T-helper 2 cell treated with Interferon-gamma antibody and Interleukin-4, amounts not matched to agents 100 ng/mL and 5 ng/mL, for 36 hours (primary cell): ENCODE measurements around the gene PHKA1. TPM values are rescaled to one million over a fixed set of nuclear protein-coding genes. Genes with fewer than 3 reads are reported as not detected.
"Not testable (repeated sequence)": the region's sequence is repeated elsewhere in the genome, so short reads cannot be mapped to it uniquely, and the experiment has no call there.

Experiments used
- intact Hi-C: fragments of 100-400 bp; cut with micrococcal nuclease; formaldehyde crosslinking; loops from one replicate; pipeline ENCODE4 v1.15.1; 2023
- total RNA-seq: library from RNA; stranded (reverse); gene quantifications from 2 replicates; pipeline ENCODE4 v1.2.3, GENCODE V29; 2022

Gene PHKA1
- 3.0 and 3.3 TPM in 2 replicates for total RNA-seq

DNA sequence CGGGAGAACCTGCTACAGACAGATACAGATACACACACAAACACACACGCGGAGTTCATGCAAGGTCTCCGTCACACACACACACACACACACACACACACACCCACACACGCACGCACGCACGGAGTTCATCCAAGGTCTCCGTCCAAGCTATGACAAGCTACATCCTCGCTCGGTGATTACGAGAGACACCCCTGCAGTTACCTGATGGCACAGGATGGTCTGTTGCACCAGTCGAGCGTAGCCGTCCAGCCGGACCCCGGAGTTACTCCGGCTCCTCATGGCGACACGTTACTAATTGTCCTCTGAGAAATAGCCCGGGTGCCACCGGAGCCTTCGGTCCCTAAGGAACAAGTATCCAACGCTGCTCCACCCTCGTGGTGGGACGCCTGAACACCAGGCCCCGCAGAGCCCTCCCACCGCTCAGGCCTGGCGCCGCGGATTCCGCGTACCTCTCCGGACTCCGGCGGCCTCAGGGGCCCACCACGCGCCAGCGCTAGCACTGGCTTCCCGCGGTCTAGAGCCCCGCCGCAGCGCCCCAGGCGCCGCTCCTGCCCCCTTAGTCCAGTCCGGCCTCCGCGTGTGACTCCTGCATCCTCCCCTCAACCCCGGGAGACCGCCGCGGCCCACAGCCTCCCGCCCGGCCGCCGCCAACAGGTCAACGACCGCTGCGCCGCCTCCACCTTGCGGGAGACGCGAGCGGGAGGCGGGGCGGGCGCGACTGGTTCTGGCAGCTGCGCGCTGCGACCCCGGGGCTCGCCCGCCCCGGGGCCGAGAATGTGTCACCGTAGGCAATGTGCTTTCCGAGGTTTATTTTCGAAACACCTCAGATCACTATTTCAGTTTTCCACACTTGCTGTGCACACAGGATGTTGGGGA lies at the start of gene PHKA1:
Gene PHKA1 (minus strand): TSS at position 708 of the 879 bp plus-strand sequence. CDS start 426 bp downstream, at position 282.
- intact Hi-C loops: loop anchor here (5.0 kb wide), 1 partner anchor 142 kb away; the partner anchor contains the start of gene HDAC8

DNA sequence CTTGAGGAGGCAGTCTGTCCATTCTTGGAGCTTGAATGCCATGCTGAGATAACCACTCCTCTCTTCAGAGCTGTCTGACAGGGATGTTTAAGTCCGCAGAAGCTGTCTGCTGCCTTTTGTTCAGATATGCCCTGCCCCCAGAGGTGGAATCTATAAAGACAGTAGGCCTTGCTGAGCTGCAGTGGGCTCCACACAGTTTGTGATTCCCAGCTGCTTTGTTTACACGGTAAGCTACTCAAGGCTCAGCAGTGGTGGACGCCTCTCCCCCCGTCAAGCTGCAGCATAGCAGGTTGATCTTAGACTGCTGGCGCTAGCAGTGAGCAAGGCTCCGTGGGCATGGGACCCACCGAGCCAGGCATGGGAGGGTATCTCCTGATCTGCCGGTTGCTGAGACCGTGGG lies 46.3 kb upstream of the PHKA1 start:
- intact Hi-C loops: not testable (repeated sequence)

DNA sequence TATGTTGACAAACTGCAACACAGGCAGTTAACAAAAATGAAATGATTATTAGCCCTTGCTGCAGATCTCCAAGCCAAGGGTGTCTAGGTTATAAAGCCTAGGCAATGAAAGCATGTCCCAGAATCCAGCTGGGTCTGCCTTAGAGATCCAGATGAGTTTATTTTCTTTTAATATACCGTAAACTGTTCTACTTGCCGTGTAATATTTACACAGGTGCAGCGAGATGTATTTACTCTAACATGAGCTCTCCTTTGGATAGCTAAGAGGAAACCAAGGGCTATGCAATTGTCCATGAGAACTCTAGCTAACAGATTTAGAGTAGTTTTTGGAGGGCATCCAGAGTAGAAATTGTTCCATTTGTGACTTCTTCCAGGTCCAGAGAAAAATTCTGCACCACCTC lies 34.4 kb upstream of the PHKA1 start:
- intact Hi-C loops: not testable (repeated sequence)

DNA sequence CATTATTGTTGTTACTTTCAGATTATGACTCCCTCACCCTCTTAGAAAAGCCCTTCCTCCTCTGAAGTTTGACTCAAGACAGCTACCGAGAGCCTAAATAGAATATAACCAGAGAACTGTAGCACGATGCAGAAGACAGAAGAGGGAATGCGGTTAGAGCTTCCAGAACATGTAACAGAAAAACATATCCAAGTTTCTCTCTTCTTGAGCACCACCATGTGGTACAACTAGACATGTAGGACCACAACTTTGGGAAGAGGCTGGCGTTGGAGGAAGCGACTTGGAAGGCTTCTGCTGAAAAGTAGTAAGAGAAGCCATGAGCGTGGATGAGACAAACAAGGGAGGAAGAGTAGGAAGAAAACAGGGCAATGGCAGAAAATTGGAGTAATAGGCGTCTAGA lies 31.4 kb upstream of the PHKA1 start:
- intact Hi-C loops: not testable (repeated sequence)

DNA sequence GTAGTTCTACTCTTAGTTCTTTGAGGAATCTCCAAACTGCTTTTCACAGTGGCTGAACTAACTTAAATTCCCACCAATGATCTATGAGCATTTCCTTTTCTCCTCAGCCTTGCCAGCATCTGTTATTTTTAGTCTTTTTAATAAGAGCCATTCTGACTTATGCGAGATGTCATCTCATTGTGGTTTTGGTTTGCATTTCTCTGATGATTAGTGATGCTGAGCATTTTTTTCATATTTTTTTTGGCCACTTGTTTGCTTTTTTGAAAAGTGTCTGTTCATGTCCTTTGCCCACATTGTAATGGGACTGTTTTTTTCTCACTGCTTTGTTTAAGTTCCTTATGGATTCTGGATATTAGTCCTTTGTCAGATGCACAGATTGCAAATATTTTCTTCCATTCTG lies 21.5 kb upstream of the PHKA1 start:
- intact Hi-C loops: no loop called here

DNA sequence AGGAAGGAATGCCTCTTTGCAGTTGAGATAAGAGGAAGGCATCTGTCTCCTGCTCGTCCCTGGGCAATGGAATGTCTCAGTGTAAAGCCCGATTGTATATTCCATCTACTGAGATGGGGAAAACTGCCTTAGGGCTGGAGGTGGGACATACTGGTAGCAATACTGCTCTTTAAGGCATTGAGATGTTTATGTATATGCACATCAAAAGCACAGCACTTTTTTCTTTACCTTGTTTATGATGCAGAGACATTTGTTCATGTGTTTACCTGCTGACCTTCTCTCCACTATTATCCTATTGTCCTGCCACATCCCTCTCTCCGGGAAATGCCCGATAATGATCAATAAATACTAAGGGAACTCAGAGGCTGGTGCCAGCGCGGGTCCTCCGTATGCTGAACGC lies 19.5 kb upstream of the PHKA1 start:
- intact Hi-C loops: not testable (repeated sequence)

DNA sequence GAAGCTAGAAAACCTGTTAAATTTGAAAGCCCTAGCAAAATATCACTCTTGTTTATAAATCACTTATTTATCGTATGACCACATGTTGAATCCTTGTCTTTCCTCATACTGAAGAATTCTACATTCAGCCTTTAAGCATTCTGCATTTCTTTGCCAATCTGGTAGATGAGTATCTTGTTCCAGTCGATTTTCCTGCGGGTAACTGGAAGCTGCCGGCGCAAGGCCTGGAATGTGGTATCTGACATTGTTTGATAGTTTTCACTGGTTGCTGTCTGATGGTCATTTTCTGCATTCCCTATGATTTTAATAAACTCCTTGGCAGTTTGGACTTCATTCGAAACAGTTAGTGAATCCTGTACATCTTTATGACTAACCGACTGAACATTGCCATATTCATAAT lies 13.7 kb upstream of the PHKA1 start:
- intact Hi-C loops: no loop called here

DNA sequence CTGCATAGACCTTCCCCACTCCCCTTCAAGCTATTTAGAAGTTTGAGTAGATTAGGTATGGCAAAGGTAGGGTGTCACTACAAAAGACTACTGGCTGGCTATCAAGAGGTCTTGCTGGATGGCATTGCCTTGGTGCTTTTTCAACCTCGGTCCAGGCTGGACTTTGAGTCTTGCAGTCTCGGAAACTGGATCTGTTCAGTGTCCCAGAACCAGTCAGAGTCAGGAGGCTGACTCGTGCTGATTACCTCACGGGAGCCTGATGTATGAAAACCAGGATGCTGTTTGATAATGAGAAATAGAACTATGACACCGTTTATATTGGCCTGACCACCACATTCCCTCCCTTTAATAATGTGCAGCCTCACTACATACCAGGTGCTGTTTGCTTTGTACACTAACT lies 2.7 kb upstream of the PHKA1 start:
- intact Hi-C loops: no loop called here

DNA sequence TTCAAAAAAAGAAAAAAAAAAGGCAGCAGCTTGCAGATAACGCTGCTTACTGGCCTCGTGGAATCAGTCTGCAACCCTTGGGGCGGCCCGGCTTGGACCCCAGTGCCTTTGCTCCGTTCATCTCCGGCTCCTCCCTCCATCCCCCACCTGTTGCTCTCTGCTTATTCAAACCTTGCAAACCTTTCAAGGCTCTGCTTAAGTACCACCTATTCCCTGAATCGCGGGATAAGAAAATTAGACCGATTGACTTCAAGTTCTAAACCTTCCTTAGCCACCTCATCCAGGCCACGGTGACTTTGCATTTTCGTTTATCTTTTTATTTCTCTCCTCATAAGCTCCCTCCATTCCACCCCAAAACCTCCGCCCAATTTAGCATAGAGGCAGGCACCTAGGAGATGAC lies 1.4 kb upstream of the PHKA1 start:
- intact Hi-C loops: no loop called here

DNA sequence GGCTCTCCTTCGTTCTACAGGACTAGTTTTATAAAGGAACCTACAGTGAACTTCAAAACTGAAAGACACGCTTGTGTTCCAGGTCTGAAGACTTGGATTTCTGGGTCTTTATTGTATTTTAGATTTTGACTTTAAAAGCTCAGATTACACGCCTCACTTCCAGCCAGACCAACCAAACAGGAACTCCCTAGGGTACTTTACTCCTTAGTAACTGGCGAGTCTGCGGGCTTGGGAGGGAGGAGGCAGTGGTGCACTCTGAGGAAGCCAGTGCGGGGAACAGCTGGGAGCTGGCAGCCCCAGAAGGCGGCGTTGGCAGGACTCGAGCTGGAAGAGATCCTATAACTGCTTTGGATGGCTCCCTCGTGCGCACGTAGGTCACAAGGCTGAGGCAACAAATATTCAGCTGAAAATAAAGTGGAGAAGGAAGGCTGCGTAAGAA lies 391 bp upstream of the PHKA1 start:
- intact Hi-C loops: loop anchor here (5.0 kb wide), 1 partner anchor 142 kb away; the partner anchor contains the start of gene HDAC8

DNA sequence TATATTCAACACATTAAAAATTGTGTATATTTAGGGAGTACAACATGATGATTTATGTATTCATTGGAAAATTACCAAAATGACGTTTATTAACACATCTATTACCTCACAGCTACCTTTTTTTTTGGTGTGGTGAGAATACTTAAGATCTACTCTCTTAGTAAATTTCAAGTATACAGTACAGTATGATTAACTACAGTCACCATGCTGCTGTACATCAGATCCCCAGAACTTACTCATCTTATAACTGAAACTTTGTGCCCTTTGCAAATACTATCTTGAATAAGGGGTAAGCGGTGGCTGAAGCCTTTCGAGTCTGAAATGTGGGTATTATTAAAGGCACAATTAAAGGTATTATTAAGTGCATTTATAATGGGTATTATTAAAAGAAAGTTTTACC lies 976 bp downstream of the PHKA1 start:
- intact Hi-C loops: loop anchor here (5.0 kb wide), 1 partner anchor 141 kb away; the partner anchor contains the start of gene HDAC8

DNA sequence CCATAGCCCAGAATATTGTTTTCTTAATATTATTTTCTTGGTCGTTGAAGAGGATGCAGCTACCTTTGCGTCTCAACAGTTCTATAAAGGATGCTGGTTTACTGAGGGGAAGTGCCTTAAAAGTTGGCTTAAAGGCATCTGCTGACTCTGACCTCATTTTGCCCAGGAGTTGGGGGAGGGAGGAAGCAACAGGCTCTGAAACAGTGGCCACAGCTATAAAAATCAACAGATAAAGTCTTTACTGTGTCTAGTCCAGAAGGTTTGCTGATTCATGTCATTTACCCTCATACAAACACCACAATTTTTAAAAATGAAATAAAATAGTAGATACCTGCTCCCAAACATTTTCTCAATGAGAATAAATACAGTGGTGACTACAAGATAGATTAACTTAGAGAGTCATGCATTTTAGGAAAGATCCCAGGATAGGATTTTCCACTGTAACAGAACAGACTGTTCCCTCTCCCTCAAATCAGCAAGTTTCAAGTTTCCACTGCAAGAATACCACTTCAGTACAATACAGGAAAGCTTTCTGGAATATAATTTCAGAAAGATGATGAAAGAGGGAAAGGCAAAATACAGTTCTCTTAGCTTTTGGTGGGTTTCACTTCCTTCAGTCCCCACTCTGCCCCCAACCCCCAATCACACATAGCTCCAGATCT lies 1.9 kb downstream of the PHKA1 start:
- intact Hi-C loops: loop anchor here (5.0 kb wide), 1 partner anchor 140 kb away; the partner anchor contains the start of gene HDAC8

DNA sequence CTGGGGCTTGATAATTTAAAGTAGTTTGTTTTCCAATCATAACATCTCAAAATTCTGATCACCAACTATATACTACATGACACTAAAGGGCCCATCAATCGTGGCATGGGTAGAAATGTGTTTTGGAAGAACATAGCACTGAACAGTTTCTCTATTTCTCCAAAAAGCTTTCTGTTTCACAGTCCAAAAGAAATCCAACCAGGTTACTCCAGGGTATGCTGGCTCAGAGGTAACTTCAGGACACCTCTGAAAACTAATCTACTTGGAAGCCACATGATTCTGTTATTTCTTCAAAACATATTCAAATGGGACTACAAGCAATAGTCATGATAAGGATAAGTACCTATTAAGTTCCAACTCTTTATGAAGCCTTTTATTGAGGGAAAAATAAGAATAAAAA lies 8.3 kb downstream of the PHKA1 start:
- intact Hi-C loops: no loop called here

DNA sequence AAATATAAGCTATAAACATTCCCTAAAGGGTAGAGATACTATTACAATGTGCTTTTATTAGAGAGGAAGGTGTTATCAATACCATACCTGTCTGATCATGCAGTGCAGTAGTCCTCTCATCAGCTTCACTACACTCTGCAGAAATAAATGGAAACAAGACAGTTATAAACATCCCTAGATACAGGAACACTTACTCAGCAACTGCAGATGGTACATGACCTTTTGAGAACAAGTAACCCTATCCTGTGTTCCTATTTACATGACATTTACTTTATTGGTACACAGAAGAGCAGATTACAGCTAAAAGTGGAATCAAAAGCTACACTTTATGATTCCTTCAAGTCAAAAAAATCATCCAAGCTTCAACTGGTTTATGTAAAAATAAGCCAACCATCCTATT lies 9.0 kb downstream of the PHKA1 start:
- intact Hi-C loops: no loop called here

DNA sequence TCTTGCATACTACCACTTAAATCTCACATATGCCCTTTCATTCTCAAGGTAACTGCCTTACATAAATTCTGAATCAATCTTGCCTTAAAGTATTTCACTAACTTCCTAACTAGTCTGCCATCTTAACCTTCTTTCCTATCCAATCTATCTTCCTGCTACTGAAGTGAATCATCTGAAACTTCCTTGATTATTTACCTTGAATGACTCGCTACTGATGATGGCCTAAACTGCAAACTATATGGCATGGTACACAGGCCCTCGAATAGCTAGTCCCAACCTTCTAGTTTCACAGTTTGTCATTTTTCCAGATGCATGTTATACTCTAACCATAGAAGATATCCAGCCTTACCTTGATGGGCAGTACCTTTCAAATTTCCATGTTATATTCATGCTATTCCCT lies 19.9 kb downstream of the PHKA1 start:
- intact Hi-C loops: no loop called here

DNA sequence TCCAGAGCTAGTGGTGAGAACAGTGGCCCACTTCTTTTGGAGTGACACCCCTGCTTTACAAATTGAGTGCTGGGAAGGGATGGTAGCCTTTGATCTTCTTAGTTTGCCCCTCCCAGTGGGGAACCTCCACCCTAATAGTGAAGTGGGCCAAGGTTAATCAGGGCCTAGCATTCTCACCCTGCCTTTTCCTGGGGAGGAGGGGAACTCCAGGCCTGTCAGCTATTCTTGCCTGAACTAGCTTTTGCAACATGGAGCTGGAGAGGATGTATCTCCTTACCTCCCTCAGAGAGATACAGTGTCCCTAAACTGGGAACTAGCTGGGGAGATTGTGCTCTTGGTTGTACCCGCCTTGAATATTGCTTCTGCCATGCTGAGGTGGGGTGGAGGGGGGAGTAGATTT lies 20.6 kb downstream of the PHKA1 start:
- intact Hi-C loops: no loop called here

DNA sequence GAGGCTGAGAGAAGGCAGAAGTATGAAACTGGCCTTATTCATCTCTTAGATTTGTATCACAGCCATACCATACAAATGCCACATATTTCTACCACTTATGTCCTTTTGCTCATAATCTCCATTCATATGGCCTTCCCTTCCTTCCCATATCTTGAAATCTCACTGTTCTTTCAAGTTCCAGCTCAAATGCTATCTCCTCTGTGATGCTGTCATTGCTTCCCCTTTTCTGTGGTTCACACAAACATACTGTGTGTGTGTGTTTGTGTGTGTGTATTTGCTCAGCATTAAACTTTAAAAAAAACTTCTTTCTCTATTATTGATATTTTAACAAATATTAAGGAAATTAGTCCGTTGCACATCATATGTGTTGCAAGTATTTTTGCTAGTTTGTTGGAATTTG lies 26.7 kb downstream of the PHKA1 start:
- intact Hi-C loops: no loop called here

DNA sequence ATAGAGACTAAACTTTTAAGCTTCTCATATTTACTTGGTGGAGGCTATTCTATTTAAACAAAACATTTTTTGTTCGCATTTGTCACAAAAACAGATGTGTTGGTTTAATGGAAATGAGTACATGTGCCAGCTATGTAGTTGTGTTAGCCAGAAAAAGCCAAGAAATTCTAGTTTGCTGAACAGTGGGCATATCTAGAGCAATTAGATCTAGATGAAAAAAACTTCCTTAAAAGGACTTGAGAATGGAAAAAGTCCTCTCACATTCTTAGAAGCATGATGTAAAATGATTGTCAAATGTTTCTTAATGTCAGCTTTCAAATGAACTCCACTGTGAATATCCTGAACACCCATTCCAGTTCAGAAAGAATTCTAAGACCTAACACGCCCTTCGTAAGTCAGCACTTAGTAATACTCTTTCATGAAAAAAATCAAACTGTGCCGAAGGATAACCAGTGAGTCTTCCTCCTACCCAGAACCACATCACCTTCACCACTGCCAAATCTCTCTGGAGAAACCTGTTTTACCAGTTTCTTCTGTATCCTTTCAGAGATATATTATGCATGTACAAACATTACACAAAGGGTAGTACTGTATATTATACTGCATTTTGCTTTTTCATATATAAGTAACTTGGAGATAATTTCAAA lies 28.2 kb downstream of the PHKA1 start:
- intact Hi-C loops: no loop called here

DNA sequence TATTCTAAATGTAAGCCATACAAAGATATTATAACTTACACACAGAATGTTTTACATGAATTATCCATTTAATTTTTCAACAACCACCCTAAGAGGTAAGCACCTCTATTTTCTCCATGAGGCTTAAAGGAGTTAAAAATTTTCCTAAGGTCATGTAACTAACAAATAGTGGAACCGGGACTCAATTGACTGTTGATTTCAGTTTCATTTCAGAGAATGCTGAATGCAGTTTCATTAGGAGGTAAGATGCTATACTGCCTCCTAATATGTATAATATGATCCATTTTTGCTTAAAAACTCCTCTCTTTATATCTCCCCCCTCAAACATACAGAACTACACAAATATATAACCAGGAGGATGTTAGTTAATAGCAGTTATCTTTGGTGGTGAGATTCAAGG lies 29.1 kb downstream of the PHKA1 start:
- intact Hi-C loops: no loop called here

DNA sequence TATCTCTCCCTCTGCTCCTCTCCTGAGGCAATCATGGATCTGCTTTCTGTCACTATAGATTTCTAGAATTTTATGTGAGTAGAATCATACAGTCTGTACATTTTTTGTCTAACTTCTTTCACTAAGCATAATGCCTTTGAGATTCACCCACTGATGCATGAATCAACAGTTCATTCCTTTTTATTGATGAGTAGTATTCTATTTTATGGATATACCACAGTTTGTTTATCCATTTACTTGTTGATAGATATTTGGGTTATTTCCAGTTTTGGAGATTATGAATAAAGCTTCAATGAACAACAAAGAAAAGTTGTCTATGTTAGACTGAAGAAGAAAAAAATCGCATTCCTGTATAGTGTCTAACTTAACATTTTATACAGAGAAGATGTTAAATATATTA lies 30.5 kb downstream of the PHKA1 start:
- intact Hi-C loops: no loop called here

DNA sequence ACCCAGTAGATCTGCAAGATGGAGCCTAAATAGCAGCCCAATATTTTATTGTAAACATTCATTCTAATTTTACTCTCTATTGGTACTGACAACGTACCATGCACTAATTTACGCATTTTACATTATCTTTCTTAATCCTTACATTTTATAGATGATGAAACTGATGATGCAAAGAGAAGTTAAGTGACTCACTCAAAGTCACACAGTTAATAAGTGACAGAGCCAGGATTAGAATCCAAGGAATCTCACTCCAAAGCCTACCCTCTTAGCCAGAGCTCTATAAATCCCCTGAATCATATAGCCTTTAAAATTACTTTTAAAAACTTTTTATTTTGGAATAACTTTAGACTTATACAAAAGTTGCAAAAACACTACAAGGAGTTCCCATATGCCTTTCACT lies 37.6 kb downstream of the PHKA1 start:
- intact Hi-C loops: no loop called here

DNA sequence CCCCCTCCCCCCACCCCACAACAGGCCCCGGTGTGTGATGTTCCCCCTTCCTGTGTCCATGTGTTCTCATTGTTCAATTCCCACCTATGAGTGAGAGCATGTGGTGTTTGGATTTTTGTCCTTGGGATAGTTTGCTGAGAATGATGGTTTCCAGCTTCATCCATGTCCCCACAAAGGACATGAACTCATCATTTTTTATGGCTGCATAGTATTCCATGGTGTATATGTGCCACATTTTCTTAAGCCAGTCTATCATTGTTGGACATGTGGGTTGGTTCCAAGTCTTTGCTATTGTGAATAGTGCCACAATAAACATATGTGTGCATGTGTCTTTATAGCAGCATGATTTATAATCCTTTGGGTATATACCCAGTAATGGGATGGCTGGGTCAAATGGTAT lies 40.2 kb downstream of the PHKA1 start:
- intact Hi-C loops: not testable (repeated sequence)
